GM18951 (cell line): ENCODE data around the gene INPP4B.

Experiments used
- POLR2A ChIP-seq: IDR thresholded peaks from 4 replicates; pipeline ENCODE4 v1.6.1; 2011; ENCODE audit warnings: mild to moderate bottlenecking; ENCODE audit not compliant: insufficient read length, insufficient read depth; ENCODE audit errors: extremely low read depth
- in situ Hi-C: fragments of 300-500 bp; cut with MboI; formaldehyde crosslinking; loops from one replicate; pipeline ENCODE4 v1.12.0; 2022; ENCODE audit warnings: low sequenced_read_pairs, mixed read lengths, inconsistent platforms; ENCODE audit not compliant: unreplicated experiment

Gene INPP4B

GRCh38 chr4:142557239-142557801, 288.8 kb downstream of the INPP4B start:
- no peak for TF ChIP-seq POLR2A

GRCh38 chr4:142556570-142557238, 289.4 kb downstream of the INPP4B start:
- no peak for TF ChIP-seq POLR2A

More at GRCh38 chr4:142557239-142557801, 288.8 kb downstream of the INPP4B start:
- in situ Hi-C loops: no loop called here

GRCh38 chr4:142556048-142556447, 290.1 kb downstream of the INPP4B start:
- in situ Hi-C loops: no loop called here
- TF ChIP-seq POLR2A: no peak

More at GRCh38 chr4:142556570-142557238, 289.4 kb downstream of the INPP4B start:
- in situ Hi-C loops: no loop called here

- in situ Hi-C loops: no loop called here
- TF ChIP-seq POLR2A: no peak
Measured at GRCh38 chr4:142554412-142554811, 291.7 kb downstream of the INPP4B start.

GRCh38 chr4:142551517-142552305, 294.4 kb downstream of the INPP4B start:
- no peak for TF ChIP-seq POLR2A
- in situ Hi-C loops: no loop called here

GRCh38 chr4:142550965-142551364, 295.1 kb downstream of the INPP4B start:
- TF ChIP-seq POLR2A: no peak
- in situ Hi-C loops: no loop called here

- no peak for TF ChIP-seq POLR2A
- in situ Hi-C loops: no loop called here
Measured at GRCh38 chr4:142549726-142550463, 296.2 kb downstream of the INPP4B start.

- in situ Hi-C loops: no loop called here
- no peak for TF ChIP-seq POLR2A
Measured at GRCh38 chr4:142549248-142549647, 296.9 kb downstream of the INPP4B start.

GRCh38 chr4:142548491-142548890, 297.6 kb downstream of the INPP4B start:
- no peak for TF ChIP-seq POLR2A
- in situ Hi-C loops: no loop called here

GRCh38 chr4:142547974-142548373, 298.1 kb downstream of the INPP4B start:
- in situ Hi-C loops: no loop called here
- TF ChIP-seq POLR2A: no peak

- in situ Hi-C loops: no loop called here
- no peak for TF ChIP-seq POLR2A
Measured at GRCh38 chr4:142544594-142544993, 301.5 kb downstream of the INPP4B start.

GRCh38 chr4:142544039-142544438, 302.1 kb downstream of the INPP4B start:
- in situ Hi-C loops: no loop called here
- TF ChIP-seq POLR2A: no peak

- TF ChIP-seq POLR2A: no peak
- in situ Hi-C loops: no loop called here
Measured at GRCh38 chr4:142540483-142540804, 305.7 kb downstream of the INPP4B start.

GRCh38 chr4:142539796-142540482, 306.2 kb downstream of the INPP4B start:
- no peak for TF ChIP-seq POLR2A
- in situ Hi-C loops: no loop called here
